Psoas muscle (tissue), 8 donors: ENCODE data around the gene TRIM59. TPM values are rescaled to one million over a fixed set of nuclear protein-coding genes. Genes with fewer than 3 reads are reported as not detected.

Source experiments
- ATAC-seq, 4 donors: fragments of 200-7000 bp; cut with Tn5 transposase; one replicate each; pipeline ENCODE4 v1.9.1; 2020; ENCODE audit warnings: moderate library complexity in 3 of 4, mild to moderate bottlenecking in 2 of 4
- DNase-seq, 2 donors: peaks; one replicate each; pipeline ENCODE4 v3.0.0-alpha.2; 2020
- H3K27ac ChIP-seq: fragments of 200-600 bp; one replicate; pipeline ENCODE4 v1.8.0; 2022
- H3K27me3 ChIP-seq, 3 donors: fragments of 200-600 bp in 1 of 3; one replicate each; pipeline versions ENCODE4 v1.6.1 to v1.8.0; 2013 to 2022; ENCODE audit warnings: low read length in 2 of 3, mild to moderate bottlenecking in 2 of 3, moderate library complexity in 1 of 3; ENCODE audit not compliant: insufficient read depth in 3 of 3
- H3K36me3 ChIP-seq, 2 donors: fragments of 200-600 bp in 1 of 2; one replicate each; pipeline versions ENCODE4 v1.6.1 to v1.8.0; 2013 to 2022; ENCODE audit warnings: low read depth in 1 of 2, mild to moderate bottlenecking in 1 of 2, moderate library complexity in 1 of 2; ENCODE audit not compliant: insufficient read depth in 1 of 2
- H3K4me1 ChIP-seq: fragments of 200-600 bp; one replicate; pipeline ENCODE4 v1.8.0; 2022
- H3K4me3 ChIP-seq: fragments of 200-600 bp; one replicate; pipeline ENCODE4 v1.8.0; 2022; ENCODE audit warnings: mild to moderate bottlenecking
- H3K9me3 ChIP-seq: fragments of 200-600 bp; one replicate; pipeline ENCODE4 v1.8.0; 2022
- WGBS, 3 donors: extraction: QIAGEN DNeasy Blood & Tissue Kit; methylation state at CpG; one replicate each; pipeline versions ENCODE4 v1.1.6 to v1.1.7; 2013; 5-methylcytosine and 5-hydroxymethylcytosine counted together
- intact Hi-C, 2 donors: fragments of 100-400 bp; cut with DNase I; formaldehyde crosslinking; loops; one replicate each; pipeline versions ENCODE4 v1.11.0 to v1.14.2; 2022
- polyA plus RNA-seq, 3 donors: library from polyadenylated mRNA; stranded (reverse); fragments of 200-250 nt; gene quantifications; one replicate each; pipeline ENCODE4 v1.2.3, GENCODE V29; 2013
- total RNA-seq, 4 donors: library from RNA; stranded (reverse); fragmentation: NEBNext Ultra II Directional in 2 of 4; extraction: Animal tissue kit (Norgen Biotek cat#: 25700) in 2 of 4; gene quantifications; one replicate each; pipeline versions ENCODE4 v1.2.1 to v1.2.4, GENCODE V29; 2021 to 2023
- TF ChIP-seq, protein P1 (sequence below): fragments of 200-600 bp; IDR thresholded peaks from one replicate; pipeline ENCODE4 v1.8.0; 2022; ENCODE audit warnings: antibody characterized with exemption
- donor health status: healthy with polysubstance abuse.
- donor health status: DM: no; HTN: no; CAD: no; lungs with moderate emphysema.
- donor health status: Bipolar disorder and iron deficiency.
- donor health status: healthy.
- donor health status: DM: yes; HTN: yes; CAD: no.
- donor health status: DM: no; HTN: no; CAD: no.
- donor health status: DM: no; HTN: no; CAD: no.
- donor health status: DM: yes; HTN: yes; CAD: no.

TRIM59 gene
- total and polyA plus RNA-seq, 7 donors, result 0.05 to 0.81 (median 0.21) TPM

DNA sequence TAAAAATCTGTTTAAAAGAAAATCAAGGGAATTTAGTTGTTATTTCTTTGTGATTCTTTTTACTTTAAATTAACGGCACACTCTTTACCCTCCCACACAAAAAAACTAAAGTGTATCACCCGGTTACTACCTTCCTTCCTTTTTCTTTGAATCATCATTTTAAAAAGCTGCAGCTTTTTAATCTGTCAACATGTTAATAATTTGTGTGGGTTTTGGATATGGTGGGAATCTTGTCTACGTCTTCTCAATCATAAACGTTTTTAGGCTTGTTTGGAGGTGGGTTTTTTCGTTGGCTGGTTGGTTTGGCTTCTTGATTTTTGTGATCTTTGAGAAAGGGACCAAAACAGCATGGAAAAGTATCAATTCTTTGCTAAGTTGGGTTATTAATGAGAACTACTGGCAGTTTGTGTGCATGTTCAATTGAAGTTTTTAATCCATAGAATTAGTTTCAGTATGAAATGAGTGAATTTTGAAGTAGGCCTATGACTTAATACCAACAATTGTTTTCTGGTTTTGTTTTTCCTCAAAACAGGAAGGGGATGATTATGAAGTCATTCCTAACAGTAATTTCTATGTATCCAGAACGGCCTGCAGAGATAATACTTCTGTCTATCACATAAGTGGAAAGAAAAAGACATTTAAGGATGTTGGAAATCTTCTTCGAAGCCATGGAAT is 45.7 kb downstream of the TRIM59 start:
- Histone ChIP-seq H3K27me3 (no peaks in the 10 kb centered on the region), H3K36me3 (peaks cover 0 to 15% of the 10 kb centered on the region in 2 donors), H3K9me3 (no peaks in the 10 kb centered on the region), H3K27ac (no peak overlapping the region), H3K4me3 (no peak overlapping the region), H3K4me1 (peaks cover 12% of the 10 kb centered on the region)
- intact Hi-C loops, result loop anchor here in 1 of 2 donors (10.0 kb wide), 1 partner anchor 579 kb away; no protein-coding TSS in a partner anchor
- WGBS, 3 donors, result 52 to 67% (median 67%) methylated on average over 7 of the region's 7 CpGs
- DNase-seq (no peak), ATAC-seq (no peak)
- TF ChIP-seq, protein P1, sequence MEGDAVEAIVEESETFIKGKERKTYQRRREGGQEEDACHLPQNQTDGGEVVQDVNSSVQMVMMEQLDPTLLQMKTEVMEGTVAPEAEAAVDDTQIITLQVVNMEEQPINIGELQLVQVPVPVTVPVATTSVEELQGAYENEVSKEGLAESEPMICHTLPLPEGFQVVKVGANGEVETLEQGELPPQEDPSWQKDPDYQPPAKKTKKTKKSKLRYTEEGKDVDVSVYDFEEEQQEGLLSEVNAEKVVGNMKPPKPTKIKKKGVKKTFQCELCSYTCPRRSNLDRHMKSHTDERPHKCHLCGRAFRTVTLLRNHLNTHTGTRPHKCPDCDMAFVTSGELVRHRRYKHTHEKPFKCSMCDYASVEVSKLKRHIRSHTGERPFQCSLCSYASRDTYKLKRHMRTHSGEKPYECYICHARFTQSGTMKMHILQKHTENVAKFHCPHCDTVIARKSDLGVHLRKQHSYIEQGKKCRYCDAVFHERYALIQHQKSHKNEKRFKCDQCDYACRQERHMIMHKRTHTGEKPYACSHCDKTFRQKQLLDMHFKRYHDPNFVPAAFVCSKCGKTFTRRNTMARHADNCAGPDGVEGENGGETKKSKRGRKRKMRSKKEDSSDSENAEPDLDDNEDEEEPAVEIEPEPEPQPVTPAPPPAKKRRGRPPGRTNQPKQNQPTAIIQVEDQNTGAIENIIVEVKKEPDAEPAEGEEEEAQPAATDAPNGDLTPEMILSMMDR, result no peak

DNA sequence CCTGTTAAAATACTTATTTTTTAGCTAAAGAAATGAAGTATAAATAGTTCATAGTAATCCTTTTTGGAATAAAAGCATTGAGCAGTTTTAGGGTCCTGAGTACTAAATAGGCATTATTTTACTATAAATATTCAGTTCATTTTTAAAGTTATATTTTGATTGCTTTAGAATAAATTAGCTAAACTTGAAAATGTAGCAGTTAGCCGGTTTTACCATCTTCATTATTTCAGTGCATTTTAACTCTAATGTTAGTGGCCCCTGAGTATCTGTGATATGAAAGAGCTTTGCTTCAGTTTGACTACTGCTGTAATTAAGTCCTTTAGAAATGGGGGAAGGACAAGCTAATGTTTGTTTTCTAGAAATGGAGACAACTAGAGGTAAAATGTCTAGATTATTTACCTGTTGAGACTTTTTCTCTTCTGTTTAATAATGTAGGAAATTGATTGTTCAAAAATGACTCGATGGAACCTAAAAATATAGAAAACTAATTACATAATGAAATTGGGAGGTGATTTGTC is 46.5 kb downstream of the TRIM59 start:
- TF ChIP-seq, protein P1, result no peak
- H3K9me3 ChIP-seq, result no peaks in the 10 kb centered on the region
- no peak overlapping the region for H3K27ac ChIP-seq
- ATAC-seq, result no peak
- no peak overlapping the region for H3K4me3 ChIP-seq
- H3K4me1 ChIP-seq, result peaks cover 16% of the 10 kb centered on the region
- WGBS, 3 donors, result 61 to 81% (median 80%) methylated on average over 2 of the region's 2 CpGs
- H3K36me3 ChIP-seq, result peaks cover 0 to 15% of the 10 kb centered on the region in 2 donors
- no peak for DNase-seq
- intact Hi-C loops, result loop anchor here in 1 of 2 donors (10.0 kb wide), 1 partner anchor 578 kb away; no protein-coding TSS in a partner anchor
- no peaks in the 10 kb centered on the region for H3K27me3 ChIP-seq

DNA sequence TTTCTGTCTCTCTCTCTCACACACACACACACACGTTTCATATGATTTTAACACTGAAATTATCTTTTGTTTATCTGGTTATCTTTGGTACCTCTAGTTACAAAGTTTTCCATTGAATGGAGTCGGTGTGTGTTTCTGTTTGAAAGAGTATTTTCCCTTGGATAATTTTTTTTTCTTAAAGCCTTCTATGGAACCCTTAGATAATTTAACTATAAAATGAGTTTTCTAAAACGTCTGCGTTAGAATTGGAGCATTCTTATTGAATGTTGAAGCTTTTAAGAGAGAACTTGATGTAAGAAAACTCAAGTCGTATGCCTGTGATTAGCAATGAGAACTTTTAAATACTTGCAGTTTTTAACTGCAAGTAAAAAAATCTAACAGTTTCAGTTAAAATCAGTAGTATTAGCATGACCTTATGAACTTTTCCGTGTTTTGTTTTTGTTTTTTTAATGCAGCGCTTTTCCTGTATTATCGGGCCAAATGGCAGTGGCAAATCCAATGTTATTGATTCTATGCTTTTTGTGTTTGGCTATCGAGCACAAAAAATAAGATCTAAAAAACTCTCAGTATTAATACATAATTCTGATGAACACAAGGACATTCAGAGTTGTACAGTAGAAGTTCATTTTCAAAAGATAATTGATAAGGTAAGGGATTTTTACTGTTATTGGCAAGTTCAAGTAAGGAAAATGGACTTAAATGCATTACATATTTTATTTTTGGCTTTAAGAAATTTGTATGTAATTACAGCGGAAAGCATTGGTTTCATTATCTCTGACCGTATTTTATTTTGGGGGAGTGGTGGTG is 47.2 kb downstream of the TRIM59 start:
- ATAC-seq (no peak), DNase-seq (no peak)
- 44 to 75% (median 75%) methylated on average over 11 of the region's 11 CpGs for WGBS, 3 donors
- Histone ChIP-seq H3K4me3 (no peak overlapping the region), H3K9me3 (no peaks in the 10 kb centered on the region), H3K36me3 (peaks cover 0 to 15% of the 10 kb centered on the region in 2 donors), H3K27me3 (no peaks in the 10 kb centered on the region), H3K4me1 (peaks cover 17% of the 10 kb centered on the region), H3K27ac (no peak overlapping the region)
- TF ChIP-seq, protein P1, result no peak
- intact Hi-C loops, result loop anchor here in 1 of 2 donors (10.0 kb wide), 1 partner anchor 578 kb away; no protein-coding TSS in a partner anchor

DNA sequence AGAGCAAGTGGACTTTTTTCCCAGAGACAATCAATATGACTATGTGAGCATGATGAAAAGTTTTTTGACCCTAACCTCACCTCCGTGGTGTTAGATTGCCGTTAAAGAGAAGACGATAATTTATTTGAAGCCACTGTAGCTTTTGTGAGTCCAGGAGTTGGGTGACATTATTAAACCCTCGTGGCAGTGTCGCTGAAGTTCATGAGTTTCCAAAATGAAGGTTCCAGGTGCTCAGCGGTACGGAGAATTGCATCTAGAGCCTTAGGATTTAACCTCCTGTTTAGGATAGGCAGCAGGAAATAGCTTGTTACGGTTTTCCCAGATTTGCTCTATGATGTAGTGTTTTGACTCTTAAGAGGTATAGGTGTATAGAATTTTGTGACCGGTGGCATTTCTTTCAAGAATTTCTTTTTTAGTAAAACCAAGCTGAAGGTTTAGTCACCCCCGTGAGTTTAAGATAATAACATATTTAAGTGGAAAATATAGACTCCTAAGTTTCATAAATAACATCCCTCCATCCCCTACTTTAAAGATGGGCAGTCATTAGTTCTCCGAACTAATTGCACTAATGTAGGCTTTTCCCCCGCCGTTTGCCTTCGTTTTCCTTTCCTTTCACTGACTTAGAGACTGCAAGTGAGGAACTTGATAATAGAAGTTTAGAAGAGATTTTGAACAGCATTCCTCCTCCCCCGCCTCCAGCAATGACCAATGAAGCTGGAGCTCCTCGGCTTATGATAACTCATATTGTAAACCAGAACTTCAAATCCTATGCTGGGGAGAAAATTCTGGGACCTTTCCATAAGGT is 48.1 kb downstream of the TRIM59 start:
- H3K4me1 ChIP-seq, result peaks cover 17% of the 10 kb centered on the region
- DNase-seq (no peak), ATAC-seq (no peak)
- intact Hi-C loops, result loop anchor here in 1 of 2 donors (10.0 kb wide), 1 partner anchor 577 kb away; no protein-coding TSS in a partner anchor
- peaks cover 0 to 12% of the 10 kb centered on the region in 2 donors for H3K36me3 ChIP-seq
- H3K27me3 ChIP-seq, result no peaks in the 10 kb centered on the region
- H3K4me3 ChIP-seq, result peak overlapping the region; percentile 76
- WGBS, 3 donors, result 14 to 41% (median 41%) methylated on average over 16 of the region's 16 CpGs
- no peaks in the 10 kb centered on the region for H3K9me3 ChIP-seq
- H3K27ac ChIP-seq, result no peak overlapping the region
- TF ChIP-seq, protein P1, result no peak
